Endometrial microvascular endothelial cells (primary cell): Measurements from ENCODE around the gene DPF3. TPM values are rescaled to one million over a fixed set of nuclear protein-coding genes. Genes with fewer than 3 reads are reported as not detected.

Experiments
- in situ Hi-C: cut with HindIII; loops from 2 replicates; pipeline ENCODE4 v1.10.0; 2017; ENCODE audit warnings: low sequenced_read_pairs, low pct_unique_long_range_greater_than_20kb; ENCODE audit errors: inconsistent ontology term
- total RNA-seq: library from RNA; depleted of rRNA; stranded (reverse); fragments of >200 nt; gene quantifications from one replicate; pipeline ENCODE4 v1.2.3, GENCODE V29; 2015; ENCODE audit errors: inconsistent ontology term

Gene DPF3
- total RNA-seq, 1 donor from 2014 or later: 6.5 TPM

DNA sequence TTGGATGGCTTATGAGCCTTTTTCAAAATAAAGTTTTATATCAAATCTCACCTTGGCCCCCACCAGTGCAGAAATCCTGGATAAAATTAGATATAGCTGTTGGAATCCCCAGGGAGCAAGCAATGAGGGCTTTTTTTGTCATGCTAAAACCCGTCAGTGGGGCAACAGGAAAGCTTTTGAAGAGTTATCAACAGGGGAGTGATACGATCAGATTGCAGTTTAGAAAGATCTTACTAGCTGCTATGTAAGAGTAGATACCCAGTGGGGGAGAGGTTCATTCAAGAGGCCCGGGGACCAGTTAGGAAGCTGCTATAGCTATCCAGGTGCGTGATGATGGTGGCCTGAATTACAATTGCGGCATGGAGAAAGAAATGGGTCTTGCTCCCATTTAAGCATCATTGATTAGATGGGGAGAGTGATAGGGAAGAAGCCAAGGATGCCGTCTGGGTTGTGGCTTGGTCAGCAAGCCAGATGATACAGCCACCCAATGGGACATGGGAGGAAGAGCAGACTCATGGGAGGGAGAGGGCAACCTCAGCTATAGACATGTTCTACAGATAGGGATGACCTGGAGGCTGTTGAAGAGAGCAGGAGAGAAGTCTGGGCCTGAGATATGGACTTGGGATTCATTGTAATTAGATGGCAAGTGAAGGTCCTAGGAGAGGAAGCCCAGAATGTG, 272.4 kb downstream of the DPF3 start:
- in situ Hi-C loops: no loop called here

- in situ Hi-C loops: no loop called here
These were observed 274.0 kb downstream of the DPF3 start for GRCh38 chr14:72619881-72620280.

- in situ Hi-C loops: no loop called here
These were observed 274.8 kb downstream of the DPF3 start for GRCh38 chr14:72619111-72619571.

GRCh38 chr14:72618424-72618823, 275.5 kb downstream of the DPF3 start:
- in situ Hi-C loops: no loop called here

GRCh38 chr14:72617391-72618031, 276.4 kb downstream of the DPF3 start:
- in situ Hi-C loops: no loop called here

GRCh38 chr14:72616811-72617210, 277.1 kb downstream of the DPF3 start:
- in situ Hi-C loops: no loop called here

DNA sequence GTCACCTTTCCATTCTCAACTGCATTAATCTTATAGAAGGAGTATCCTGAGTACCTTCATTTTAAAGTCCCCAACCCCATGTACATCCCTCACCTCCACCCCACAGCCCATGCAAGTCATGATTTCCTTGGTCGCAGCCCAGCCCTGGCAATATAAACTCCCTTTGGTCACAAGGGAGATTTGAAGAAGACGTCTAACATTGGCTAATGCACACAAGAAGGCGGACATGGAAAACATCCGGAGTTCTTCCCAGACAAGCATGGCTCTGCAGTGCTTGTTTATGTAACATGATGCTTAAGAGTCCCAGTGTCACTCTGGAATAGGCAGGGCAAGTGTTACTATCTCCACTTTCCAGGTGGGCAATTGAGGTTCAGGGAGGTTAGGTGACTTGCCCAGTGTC, 277.6 kb downstream of the DPF3 start:
- in situ Hi-C loops: no loop called here

- in situ Hi-C loops: no loop called here
These were observed 278.3 kb downstream of the DPF3 start for GRCh38 chr14:72615451-72616121.

DNA sequence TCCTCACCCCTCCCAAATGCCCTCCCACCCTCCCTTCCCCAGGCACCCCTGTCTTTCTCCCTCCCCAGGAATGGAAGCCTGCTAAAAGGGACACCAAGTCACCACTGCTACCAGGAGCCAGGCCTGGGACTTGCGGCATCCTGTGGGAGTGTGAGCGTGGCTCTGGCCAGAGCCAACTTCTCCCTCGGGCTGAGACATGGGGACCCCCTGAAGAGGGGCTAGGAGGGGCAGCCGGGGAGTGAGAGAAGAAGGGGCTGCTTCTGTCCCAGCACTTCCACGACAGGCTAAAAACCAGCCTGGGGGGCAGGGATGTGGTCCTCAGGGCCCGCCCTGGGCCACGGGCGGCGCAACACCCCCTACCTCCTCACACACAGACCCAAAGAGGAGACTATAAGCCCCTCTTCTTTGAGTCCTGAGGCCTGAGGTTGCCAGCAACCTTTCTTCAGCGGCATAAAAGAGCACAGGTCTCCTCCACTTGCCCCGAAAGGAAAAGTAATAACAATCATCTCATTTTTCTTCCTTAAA, 278.9 kb downstream of the DPF3 start:
- in situ Hi-C loops: no loop called here

GRCh38 chr14:72614365-72614764, 279.5 kb downstream of the DPF3 start:
- in situ Hi-C loops: no loop called here

- in situ Hi-C loops: no loop called here
These were observed 280.0 kb downstream of the DPF3 start for GRCh38 chr14:72613975-72614319.

- in situ Hi-C loops: no loop called here
These were observed 280.5 kb downstream of the DPF3 start for GRCh38 chr14:72613231-72613974.

DNA sequence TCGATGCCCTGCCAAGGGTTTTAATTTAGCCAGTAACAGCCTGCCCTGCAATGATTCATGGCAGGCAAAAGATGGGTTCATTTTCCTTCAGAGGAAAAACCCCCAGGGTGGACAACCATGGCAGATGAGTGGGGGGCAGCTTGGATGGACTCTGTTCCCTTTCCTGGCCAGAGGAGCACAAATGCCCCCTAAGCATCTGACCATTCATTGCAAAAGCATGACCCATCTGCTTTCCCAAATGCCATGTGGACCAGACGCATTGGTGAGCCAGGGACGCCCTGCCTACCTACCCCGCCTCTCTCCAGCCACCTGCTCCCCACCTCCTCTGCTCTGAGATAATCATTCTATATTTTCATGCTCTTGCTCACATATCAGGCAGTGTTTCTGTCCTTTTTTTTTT, 281.9 kb downstream of the DPF3 start:
- in situ Hi-C loops: no loop called here

DNA sequence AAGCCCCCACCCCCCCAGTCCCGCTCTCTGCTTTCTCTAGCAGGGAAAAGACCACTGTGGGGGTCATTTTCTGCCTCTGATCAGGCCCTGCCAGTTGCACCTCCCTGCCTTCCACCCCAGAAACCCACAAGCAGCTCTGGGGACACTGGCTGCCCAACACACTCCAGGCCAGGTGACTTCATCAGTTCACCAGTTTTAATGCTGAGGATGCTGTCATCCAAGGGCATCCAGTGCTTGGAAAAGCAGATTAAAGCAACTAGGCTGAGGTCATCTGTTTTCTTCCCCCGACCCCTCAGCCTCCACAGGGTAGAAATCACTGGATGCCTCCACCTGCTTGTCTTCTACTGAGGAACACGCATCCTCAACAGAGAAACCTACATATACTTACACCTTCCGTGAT, 282.4 kb downstream of the DPF3 start:
- in situ Hi-C loops: no loop called here

- in situ Hi-C loops: no loop called here
These were observed 283.1 kb downstream of the DPF3 start for GRCh38 chr14:72610831-72611200.

GRCh38 chr14:72610096-72610830, 283.6 kb downstream of the DPF3 start:
- in situ Hi-C loops: no loop called here

GRCh38 chr14:72609205-72609916, 284.5 kb downstream of the DPF3 start:
- in situ Hi-C loops: no loop called here
